Mucosa of stomach (tissue), 1 donor: ENCODE measurements around the gene FSCN2.
A peak's percentile ranks its signal among the peaks of the same experiment; 100 is the strongest.

Experiments
- H3K27me3 ChIP-seq: one replicate; pipeline ENCODE4 v1.7.0; 2013; ENCODE audit warnings: mild to moderate bottlenecking, low read length; ENCODE audit not compliant: control insufficient read depth, insufficient read depth
- H3K36me3 ChIP-seq: one replicate; pipeline ENCODE4 v1.7.0; 2013; ENCODE audit warnings: low read length; ENCODE audit not compliant: control insufficient read depth, insufficient read depth
- H3K4me1 ChIP-seq: one replicate; pipeline ENCODE4 v1.7.0; 2013; ENCODE audit warnings: mild to moderate bottlenecking, low read length; ENCODE audit not compliant: control insufficient read depth, insufficient read depth
- H3K4me3 ChIP-seq: one replicate; pipeline ENCODE4 v1.7.0; 2013; ENCODE audit warnings: low read length
- H3K9ac ChIP-seq: one replicate; pipeline ENCODE4 v1.7.0; 2013; ENCODE audit warnings: mild to moderate bottlenecking, low read length, moderate library complexity
- H3K9me3 ChIP-seq: one replicate; pipeline ENCODE4 v1.7.0; 2013; ENCODE audit warnings: mild to moderate bottlenecking, low read length, moderate library complexity; ENCODE audit not compliant: control insufficient read depth
- donor health status: Pancreatic carcinoma.

FSCN2 gene

DNA sequence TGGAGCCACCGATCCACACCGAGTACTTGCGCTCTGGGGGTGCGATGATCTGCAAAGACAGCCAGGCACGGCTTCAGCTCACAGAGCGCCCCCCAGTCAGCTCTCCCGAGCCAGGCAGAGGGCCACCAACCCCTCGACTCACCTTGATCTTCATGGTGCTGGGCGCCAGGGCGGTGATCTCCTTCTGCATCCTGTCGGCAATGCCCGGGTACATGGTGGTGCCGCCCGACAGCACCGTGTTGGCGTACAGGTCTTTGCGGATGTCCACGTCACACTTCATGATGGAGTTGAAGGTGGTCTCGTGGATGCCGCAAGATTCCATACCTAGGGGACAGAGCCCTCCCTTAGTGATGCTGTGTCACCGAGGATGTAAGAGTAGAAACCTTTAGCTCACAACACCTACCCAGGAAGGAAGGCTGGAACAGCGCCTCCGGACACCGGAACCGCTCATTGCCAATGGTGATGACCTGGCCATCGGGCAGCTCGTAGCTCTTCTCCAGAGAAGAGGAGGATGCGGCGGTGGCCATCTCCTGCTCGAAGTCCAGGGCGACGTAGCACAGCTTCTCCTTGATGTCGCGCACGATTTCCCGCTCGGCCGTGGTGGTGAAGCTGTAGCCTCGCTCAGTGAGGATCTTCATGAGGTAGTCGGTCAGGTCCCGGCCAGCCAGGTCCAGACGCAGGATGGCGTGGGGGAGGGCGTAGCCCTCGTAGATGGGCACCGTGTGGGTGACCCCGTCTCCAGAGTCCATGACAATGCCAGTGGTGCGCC is 17.2 kb upstream of the FSCN2 start:
- H3K4me3 ChIP-seq, result peak overlapping the region; percentile 92
- H3K9ac ChIP-seq, result peak overlapping the region; percentile 96
- no peaks in the 10 kb centered on the region for H3K27me3 ChIP-seq
- peaks cover 16% of the 10 kb centered on the region for H3K4me1 ChIP-seq
- H3K9me3 ChIP-seq, result no peaks in the 10 kb centered on the region
- peaks cover 28% of the 10 kb centered on the region for H3K36me3 ChIP-seq

DNA sequence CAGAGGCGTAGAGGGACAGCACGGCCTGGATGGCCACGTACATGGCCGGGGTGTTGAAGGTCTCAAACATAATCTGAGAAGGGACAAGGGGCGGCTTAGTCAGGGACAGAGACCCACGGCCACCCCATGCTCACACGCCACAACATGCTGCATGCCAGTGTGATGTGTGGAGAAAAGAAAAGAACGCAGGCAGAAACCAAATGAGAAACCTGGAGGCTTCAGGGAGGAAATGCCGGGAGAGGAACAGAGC is 16.7 kb upstream of the FSCN2 start:
- Histone ChIP-seq H3K36me3 (peaks cover 28% of the 10 kb centered on the region), H3K4me3 (peak overlapping the region; percentile 92), H3K9me3 (no peaks in the 10 kb centered on the region), H3K27me3 (no peaks in the 10 kb centered on the region), H3K9ac (peak overlapping the region; percentile 96), H3K4me1 (peaks cover 21% of the 10 kb centered on the region)

DNA sequence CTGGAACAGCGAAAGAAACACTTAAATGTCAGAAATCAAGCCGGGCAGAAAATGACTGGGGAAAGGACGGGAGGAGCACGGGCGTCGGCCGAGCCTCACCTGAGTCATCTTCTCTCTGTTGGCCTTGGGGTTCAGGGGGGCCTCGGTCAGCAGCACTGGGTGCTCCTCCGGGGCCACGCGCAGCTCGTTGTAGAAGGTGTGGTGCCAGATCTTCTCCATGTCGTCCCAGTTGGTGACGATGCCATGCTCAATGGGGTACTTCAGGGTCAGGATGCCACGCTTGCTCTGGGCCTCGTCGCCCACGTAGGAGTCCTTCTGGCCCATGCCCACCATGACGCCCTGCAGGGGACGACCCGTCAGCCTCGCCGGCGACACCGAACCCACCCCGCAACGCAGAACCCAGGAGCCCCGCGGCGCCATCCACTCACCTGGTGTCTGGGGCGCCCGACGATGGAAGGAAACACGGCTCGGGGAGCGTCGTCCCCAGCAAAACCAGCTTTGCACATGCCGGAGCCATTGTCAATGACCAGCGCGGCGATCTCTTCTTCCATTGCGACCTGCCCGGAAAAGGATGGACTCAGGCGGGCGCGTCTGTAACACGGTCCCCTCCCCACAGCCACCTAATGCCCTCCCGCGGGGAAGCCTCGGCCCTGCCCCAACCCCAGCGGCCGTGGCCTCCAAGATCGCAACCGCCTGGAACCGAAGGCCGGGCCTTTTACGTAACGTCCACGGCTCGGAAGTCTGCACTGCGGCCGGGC is 16.2 kb upstream of the FSCN2 start:
- H3K9me3 ChIP-seq, result no peaks in the 10 kb centered on the region
- no peaks in the 10 kb centered on the region for H3K27me3 ChIP-seq
- H3K4me1 ChIP-seq, result peaks cover 26% of the 10 kb centered on the region
- H3K36me3 ChIP-seq, result peaks cover 28% of the 10 kb centered on the region
- peak overlapping the region; percentile 92 for H3K4me3 ChIP-seq
- peak overlapping the region; percentile 96 for H3K9ac ChIP-seq

GRCh38 chr17:81512562-81513371 is 15.4 kb upstream of the FSCN2 start, which contains the start of gene ACTG1:
Gene ACTG1, minus strand, starts transcription at chr17:81512799. Its CDS starts 445 bp downstream, at chr17:81512354.
- Histone ChIP-seq H3K4me3 (peak within 1 kb of the TSS; percentile 92), H3K27me3 (no peaks in the 10 kb centered on the region), H3K36me3 (peaks cover 28% of the 10 kb centered on the region), H3K4me1 (peaks cover 32% of the 10 kb centered on the region), H3K9me3 (no peaks in the 10 kb centered on the region), H3K9ac (peak within 1 kb of the TSS; percentile 99)

- Histone ChIP-seq H3K4me3 (peak overlapping the region; percentile 73), H3K4me1 (peaks cover 38% of the 10 kb centered on the region), H3K9ac (peak overlapping the region; percentile 99)
These were observed 14.8 kb upstream of the FSCN2 start for GRCh38 chr17:81513372-81513752.

GRCh38 chr17:81513753-81514488 is 14.3 kb upstream of the FSCN2 start:
- H3K4me1 ChIP-seq, result peaks cover 41% of the 10 kb centered on the region
- H3K36me3 ChIP-seq, result peaks cover 28% of the 10 kb centered on the region
- H3K27me3 ChIP-seq, result no peaks in the 10 kb centered on the region
- peak overlapping the region; percentile 99 for H3K9ac ChIP-seq
- peak overlapping the region; percentile 73 for H3K4me3 ChIP-seq
- no peaks in the 10 kb centered on the region for H3K9me3 ChIP-seq

More at GRCh38 chr17:81513372-81513752, 14.8 kb upstream of the FSCN2 start:
- no peaks in the 10 kb centered on the region for H3K27me3 ChIP-seq
- peaks cover 28% of the 10 kb centered on the region for H3K36me3 ChIP-seq
- H3K9me3 ChIP-seq, result no peaks in the 10 kb centered on the region

- Histone ChIP-seq H3K9ac (peak overlapping the region; percentile 99), H3K4me1 (peaks cover 40% of the 10 kb centered on the region), H3K36me3 (peaks cover 27% of the 10 kb centered on the region), H3K9me3 (no peaks in the 10 kb centered on the region), H3K27me3 (no peaks in the 10 kb centered on the region), H3K4me3 (peak overlapping the region; percentile 73)
These were observed 13.8 kb upstream of the FSCN2 start for GRCh38 chr17:81514489-81514738.

DNA sequence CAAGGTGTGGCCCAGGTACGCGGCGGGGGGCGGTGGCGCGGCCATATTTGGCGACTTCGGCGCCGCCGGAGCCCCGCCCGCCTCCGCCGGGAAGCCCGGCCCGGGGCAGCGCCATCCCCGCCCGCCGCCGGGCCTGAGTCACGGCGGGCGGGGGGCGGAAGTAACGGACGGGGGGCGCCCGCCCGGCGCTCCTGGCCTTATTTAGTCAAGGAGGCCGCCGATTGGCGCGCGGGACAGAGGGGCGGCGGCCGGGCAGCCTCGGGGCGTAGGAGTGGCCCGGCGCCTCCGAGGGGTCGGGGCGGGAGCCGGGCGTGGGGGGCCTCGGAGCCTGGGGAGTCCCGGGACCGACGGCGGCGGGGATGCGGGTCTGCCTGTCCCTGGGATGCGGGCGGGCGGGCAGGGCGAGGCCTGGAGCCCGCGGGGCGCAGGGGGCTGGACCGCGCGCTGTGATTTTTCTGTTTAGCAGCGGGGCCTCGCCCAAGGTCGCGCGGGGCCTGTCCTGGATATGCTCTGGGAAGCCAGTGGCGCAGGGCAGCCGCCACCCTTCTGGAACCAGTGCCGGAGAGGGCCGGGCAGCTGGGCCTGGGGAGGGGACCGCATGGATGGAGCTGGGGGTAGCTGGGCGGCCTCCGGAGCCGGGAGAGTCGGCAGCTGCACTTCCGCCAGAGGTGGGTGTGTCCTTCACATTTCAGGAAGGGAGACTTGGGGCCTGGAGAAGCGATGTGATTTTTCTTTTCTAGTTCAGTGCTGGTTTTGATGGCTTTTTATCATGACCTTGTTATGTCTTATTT is 13.2 kb upstream of the FSCN2 start:
- Histone ChIP-seq H3K4me3 (peak overlapping the region; percentile 80), H3K27me3 (no peaks in the 10 kb centered on the region), H3K36me3 (peaks cover 22% of the 10 kb centered on the region), H3K9ac (peak overlapping the region; percentile 99), H3K9me3 (no peaks in the 10 kb centered on the region), H3K4me1 (peaks cover 43% of the 10 kb centered on the region)

GRCh38 chr17:81515530-81516041 is 12.6 kb upstream of the FSCN2 start:
- H3K36me3 ChIP-seq, result peaks cover 15% of the 10 kb centered on the region
- peak overlapping the region; percentile 80 for H3K4me3 ChIP-seq
- H3K4me1 ChIP-seq, result peaks cover 47% of the 10 kb centered on the region
- H3K9me3 ChIP-seq, result no peaks in the 10 kb centered on the region
- H3K27me3 ChIP-seq, result no peaks in the 10 kb centered on the region
- H3K9ac ChIP-seq, result peak overlapping the region; percentile 86

- H3K27me3 ChIP-seq, result no peaks in the 10 kb centered on the region
- H3K9ac ChIP-seq, result peak overlapping the region; percentile 86
- H3K9me3 ChIP-seq, result no peaks in the 10 kb centered on the region
- H3K4me3 ChIP-seq, result peak overlapping the region; percentile 28
- peaks cover 47% of the 10 kb centered on the region for H3K4me1 ChIP-seq
- peaks cover 7% of the 10 kb centered on the region for H3K36me3 ChIP-seq
These were observed 11.7 kb upstream of the FSCN2 start for GRCh38 chr17:81516439-81516838.

GRCh38 chr17:81517009-81517338 is 11.2 kb upstream of the FSCN2 start:
- H3K4me1 ChIP-seq, result peaks cover 47% of the 10 kb centered on the region
- H3K27me3 ChIP-seq, result no peaks in the 10 kb centered on the region
- no peak overlapping the region for H3K4me3 ChIP-seq
- H3K9me3 ChIP-seq, result no peaks in the 10 kb centered on the region
- peak overlapping the region; percentile 86 for H3K9ac ChIP-seq
- peaks cover 1% of the 10 kb centered on the region for H3K36me3 ChIP-seq
